Measurements from ENCODE around the gene MSI2. TPM values are rescaled to one million over a fixed set of nuclear protein-coding genes. Genes with fewer than 3 reads are reported as not detected.

The MSI2 gene
- total RNA-seq, 1 donor: 12.6 TPM

- no peak overlapping the region for H3K4me3 ChIP-seq (ENCODE audit: low read depth, low read length)
- TF ChIP-seq, protein P1, sequence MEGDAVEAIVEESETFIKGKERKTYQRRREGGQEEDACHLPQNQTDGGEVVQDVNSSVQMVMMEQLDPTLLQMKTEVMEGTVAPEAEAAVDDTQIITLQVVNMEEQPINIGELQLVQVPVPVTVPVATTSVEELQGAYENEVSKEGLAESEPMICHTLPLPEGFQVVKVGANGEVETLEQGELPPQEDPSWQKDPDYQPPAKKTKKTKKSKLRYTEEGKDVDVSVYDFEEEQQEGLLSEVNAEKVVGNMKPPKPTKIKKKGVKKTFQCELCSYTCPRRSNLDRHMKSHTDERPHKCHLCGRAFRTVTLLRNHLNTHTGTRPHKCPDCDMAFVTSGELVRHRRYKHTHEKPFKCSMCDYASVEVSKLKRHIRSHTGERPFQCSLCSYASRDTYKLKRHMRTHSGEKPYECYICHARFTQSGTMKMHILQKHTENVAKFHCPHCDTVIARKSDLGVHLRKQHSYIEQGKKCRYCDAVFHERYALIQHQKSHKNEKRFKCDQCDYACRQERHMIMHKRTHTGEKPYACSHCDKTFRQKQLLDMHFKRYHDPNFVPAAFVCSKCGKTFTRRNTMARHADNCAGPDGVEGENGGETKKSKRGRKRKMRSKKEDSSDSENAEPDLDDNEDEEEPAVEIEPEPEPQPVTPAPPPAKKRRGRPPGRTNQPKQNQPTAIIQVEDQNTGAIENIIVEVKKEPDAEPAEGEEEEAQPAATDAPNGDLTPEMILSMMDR (IDR thresholded peaks at IDR 0.05; ENCODE audit: insufficient read depth, low read length): no peak
- DNase-seq (ENCODE audit: low read depth): no peak
These were observed 247.9 kb downstream of the MSI2 start for GRCh38 chr17:57504208-57504607.

DNA sequence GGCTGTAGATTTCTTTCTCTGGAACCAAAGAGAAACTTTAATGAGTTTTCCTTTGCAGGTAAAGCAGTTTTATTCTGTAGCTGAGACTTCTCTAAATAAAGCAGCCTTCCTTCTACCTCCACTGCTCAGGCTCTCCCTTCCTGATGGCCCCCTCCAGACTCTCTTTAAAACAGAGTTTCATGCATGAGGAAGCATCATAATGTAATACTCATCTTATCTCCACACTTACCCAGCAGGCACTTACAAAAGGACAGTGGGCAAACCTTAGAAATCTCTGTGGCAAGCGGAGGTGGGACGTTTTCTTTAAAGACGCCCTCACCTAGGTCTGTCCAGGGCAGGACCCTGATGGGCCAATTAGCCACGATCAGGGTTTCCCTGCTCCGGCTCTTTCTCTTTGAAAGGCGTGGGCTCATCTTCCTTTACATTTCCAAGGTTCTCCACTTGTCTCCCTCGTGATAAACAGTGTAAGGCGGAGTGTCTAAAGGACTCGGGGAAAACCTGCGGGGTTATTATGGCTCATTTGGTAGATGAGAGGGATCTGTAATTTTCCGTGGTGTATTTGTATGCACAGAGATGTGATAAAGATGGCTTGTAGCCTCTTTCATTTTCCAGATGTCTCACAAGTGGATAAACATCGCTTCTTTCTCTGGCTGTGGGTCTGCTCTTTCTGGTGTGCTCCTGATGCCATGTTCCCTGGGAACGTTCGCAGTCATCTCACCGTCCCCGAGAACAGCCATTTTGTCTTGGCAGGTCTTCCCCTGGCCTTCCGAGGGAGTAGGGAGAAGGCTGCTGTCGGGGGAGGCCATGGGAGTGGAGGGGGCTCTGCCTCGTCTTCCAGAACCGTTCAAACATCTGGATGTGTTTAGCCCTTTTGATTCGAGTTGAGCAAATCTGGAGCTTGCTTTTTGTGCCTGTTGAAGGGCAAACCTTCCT, 249.8 kb downstream of the MSI2 start:
- DNase-seq (ENCODE audit: low read depth): no peak
- no peak overlapping the region for H3K4me3 ChIP-seq (ENCODE audit: low read depth, low read length)
- TF ChIP-seq, protein P1 (IDR thresholded peaks at IDR 0.05; ENCODE audit: insufficient read depth, low read length): no peak

DNA sequence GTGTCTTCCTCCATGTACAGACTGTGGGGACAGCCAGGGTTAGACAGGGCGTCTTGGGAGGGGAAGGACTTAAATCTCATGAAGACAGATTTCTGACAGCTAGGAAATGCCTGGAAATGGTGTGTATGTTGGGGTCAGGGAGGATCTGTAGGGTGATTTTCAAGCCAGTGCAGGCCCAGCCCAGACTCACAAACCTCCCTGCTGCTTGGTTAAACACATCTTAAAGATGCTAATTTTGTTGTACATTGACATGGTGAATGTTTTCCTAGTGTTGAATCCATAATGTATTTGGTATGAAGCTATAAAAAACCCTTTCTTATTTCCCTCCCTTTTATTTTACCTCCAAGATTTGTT, 250.4 kb downstream of the MSI2 start:
- no peak for DNase-seq (ENCODE audit: low read depth)
- H3K4me3 ChIP-seq (ENCODE audit: low read depth, low read length): no peak overlapping the region
- TF ChIP-seq, protein P1 (IDR thresholded peaks at IDR 0.05; ENCODE audit: insufficient read depth, low read length): no peak

DNA sequence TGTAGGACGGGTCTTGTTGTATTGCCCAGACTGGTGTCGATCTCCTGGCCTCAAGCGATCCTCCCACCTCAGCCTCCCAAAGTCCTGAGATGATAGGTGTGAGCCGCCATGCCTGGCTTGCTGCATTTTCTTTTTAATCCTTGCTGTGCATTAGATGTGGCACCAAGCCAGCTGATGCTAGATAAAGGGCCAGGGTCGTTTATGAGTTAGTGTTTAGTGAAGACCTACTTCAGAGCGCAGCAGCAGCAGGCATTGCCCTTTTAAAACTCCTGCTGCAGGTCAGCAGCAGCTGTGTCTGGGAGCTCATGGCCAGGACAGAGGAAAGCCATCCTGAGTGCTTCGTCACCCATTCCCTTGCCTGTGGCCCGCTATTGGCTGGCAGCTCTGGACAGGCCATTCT, 251.5 kb downstream of the MSI2 start:
- no peak for DNase-seq (ENCODE audit: low read depth)
- TF ChIP-seq, protein P1 (IDR thresholded peaks at IDR 0.05; ENCODE audit: insufficient read depth, low read length): no peak
- H3K4me3 ChIP-seq (ENCODE audit: low read depth, low read length): no peak overlapping the region

DNA sequence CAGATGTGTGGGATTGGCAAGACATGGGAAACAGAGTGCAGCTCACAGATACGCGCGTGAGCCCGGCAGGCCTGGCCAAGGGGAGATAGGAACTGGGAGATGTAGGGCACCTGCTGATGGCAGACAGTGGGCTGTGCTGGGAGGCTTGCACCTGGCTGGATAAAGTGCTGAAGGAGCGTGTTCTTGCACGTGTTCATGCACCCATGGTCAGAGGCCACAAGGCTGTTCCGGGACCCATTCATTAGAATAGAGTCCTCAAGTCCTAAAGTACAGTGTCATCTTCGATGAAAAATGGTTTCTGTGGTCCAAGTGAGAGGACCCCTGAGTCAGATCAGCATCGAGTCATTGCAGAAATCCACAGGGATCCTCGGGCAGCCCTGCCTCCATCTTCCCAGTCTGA, 252.3 kb downstream of the MSI2 start:
- TF ChIP-seq, protein P1 (IDR thresholded peaks at IDR 0.05; ENCODE audit: insufficient read depth, low read length): no peak

DNA sequence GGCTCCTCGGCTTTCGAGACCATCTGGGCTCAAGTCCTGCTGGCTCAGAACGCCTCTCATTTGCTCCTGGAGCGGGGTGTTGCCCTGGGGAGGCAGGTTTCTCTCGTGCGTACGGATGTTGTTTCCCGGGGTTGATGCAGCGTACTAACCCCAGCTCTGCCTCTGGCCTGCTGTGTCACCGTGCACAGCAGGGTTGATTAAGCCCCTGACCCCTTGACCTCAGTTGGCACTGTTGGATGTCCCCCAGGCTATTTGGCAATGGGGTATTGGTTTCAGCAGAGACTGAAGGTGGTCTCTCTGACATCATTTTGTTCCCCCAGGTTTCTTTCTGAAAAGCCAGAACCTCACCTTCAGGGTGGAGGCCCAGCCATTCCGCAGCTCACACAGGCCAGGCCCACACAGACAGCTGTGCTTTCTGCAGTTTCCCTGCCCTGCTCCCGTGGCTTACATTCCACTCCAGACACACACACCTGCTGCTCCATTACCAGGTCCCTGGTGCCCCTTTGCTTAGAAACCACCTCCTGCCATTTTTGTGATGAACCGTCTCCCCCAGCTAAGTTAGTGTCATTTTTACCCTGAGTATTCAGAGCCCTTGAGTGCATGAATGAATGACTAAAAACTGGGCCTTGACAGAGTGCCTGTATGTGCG, 255.3 kb downstream of the MSI2 start:
- DNase-seq (ENCODE audit: low read depth): no peak
- no peak overlapping the region for H3K4me3 ChIP-seq (ENCODE audit: low read depth, low read length)
- TF ChIP-seq, protein P1 (IDR thresholded peaks at IDR 0.05; ENCODE audit: insufficient read depth, low read length): no peak

More for the DNA sequence above, 252.3 kb downstream of the MSI2 start:
- no peak overlapping the region for H3K4me3 ChIP-seq (ENCODE audit: low read depth, low read length)
- no peak for DNase-seq (ENCODE audit: low read depth)

Data from fibroblast of the aortic adventitia (primary cell).